NOMO-1 (cell line): ENCODE measurements around the gene SRPRA.
"Not testable (repeated sequence)": the region's sequence is repeated elsewhere in the genome, so short reads cannot be mapped to it uniquely, and the experiment has no call there.

Experiments used
- DNase-seq, 2 experiments: peaks; one replicate each; lab custom pipeline; 2025; ENCODE audit not compliant: unreplicated experiment in 2 of 2; lab: John Stamatoyannopoulos, UW

SRPRA gene

DNA sequence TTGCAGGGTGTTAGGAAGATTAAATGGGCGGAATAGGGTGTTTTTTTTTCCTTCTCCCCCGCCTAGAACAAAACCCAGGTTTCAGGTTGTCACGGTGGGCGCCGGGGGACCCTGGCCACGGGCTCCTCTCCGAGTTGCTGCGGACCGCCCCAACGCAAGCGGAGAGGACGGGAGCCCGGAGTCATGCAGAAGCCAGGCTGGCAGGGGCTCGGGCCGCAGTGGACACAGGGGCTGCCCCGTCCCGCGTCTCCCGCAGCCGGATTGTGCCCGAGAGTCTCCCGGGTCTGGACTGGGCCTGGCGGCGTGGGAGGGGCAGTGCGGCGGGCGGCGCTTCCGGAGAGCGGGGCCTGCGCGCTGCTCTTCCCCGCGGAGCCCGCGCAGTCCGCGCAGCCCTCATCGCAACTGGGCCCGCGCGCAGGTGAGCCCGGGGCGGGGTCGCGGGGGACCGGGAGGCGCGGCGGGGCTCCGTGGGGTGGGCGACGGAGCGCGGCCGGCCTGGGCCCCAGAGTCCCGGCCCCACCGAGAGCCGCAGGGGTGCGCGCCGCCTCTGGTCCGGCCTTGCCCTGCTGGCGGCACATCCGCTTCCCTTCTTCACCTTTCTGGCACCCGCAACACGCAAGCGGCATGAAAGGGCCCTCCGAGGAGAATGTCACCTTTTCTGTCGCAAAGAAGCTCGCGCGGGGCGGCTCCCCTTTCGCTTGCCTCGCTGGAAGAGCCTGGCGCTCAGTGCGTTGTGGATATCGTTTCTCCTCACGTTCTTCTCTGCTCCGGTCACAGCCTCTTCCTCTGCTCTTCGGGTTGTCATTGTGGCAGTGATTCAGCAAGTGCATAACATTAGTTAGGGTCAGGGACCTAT lies 14.3 kb upstream of the SRPRA start, which contains the start of gene TIRAP:
Gene TIRAP (plus strand): TSS at position 358 of the 856 bp plus-strand sequence. CDS start 7,802 bp downstream, outside the sequence.
- DNase-seq, result peak; percentile 40 to 62

GRCh38 chr11:126282361-126282735 lies 13.7 kb upstream of the SRPRA start:
- DNase-seq, result peak in 1 of 2 experiments; percentile 11

GRCh38 chr11:126281666-126282175 lies 13.0 kb upstream of the SRPRA start:
- no peak for DNase-seq

- DNase-seq, result no peak
Measured at GRCh38 chr11:126281245-126281644, 12.6 kb upstream of the SRPRA start.

DNA sequence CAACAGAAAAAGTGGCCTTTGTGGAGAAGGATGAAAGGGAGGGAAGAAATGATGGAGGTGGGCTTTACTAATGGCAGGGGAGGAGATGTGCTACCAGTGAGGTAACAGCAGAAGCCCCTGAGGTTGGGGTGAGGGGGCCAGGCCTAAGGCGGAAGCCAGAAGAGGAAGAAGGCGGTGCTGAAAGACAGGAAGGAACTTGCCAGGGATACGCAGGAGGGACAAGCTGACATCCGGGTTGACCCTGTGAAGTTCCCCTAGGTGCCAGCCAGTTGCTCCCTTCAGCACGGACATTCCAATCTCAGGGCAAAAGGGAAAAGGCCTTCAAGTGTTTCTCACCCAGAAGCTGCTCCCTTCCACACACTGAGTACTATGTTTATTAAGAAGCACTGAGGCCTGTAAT lies 11.9 kb upstream of the SRPRA start:
- DNase-seq, result peak; percentile 56

DNA sequence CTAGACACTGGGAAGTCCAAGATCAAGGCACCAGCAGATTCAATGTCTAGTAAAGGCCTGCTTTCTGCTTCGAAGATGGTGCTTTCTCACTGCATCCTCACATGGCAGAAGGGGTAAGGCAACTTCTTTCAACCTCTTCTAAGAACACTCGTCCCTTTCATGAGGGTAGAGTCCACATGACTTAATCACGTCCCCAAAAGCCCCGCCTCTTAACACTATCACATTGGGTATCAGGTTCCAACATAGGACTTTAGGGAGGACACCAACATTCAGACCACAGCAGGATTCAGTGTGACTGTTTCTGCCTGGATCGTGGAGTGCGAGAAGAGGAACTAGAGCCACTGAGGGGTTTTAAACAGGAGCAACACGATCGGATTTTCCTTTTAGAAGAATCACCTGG lies 10.5 kb upstream of the SRPRA start:
- no peak for DNase-seq

- no peak for DNase-seq
Measured at GRCh38 chr11:126277780-126278179, 9.1 kb upstream of the SRPRA start.

GRCh38 chr11:126277322-126277721 lies 8.6 kb upstream of the SRPRA start:
- DNase-seq, result no peak

DNA sequence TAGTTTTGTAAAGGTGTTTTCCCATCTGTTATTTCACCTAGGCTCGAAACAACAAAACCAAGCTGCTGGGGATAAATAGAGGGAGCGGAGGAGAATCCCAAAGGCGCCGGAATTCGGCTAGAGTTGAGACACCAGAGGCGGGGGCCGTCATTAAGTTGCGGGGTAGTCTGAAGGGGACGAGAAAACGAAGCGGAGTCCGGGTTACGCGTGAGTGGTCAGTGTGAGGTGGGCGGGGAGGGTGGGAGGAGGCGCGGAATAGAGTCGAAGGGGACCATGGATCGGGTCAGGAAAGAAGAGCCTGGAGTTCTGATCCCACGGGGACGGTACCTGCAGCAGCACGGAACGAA lies 361 bp downstream of the SRPRA start:
- no peak for DNase-seq

GRCh38 chr11:126267650-126268049 lies 1.0 kb downstream of the SRPRA start:
- no peak for DNase-seq

- no peak for DNase-seq
Measured at GRCh38 chr11:126265811-126266210, 2.9 kb downstream of the SRPRA start.

DNA sequence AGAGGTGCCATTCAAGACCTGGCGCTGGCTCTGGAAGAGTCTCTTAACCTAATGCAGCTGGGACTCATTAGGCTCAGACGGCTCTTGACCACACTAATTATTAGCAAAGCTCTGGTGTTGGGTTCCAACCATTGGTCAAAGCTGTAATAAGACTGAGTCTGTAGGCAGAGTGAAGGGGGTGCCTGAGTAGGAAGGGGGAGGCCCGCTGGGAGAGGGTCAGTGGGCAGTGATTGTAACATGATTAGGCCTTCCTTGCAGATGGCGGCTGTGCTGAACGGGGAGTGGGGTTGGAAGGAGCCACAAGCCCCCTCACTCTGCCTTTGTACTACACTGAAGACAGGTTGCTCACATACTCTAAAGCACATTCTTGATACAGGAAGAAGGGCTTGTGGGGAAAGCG lies 5.2 kb downstream of the SRPRA start:
- DNase-seq, result no peak

- DNase-seq, result no peak
Measured at GRCh38 chr11:126262216-126262615, 6.5 kb downstream of the SRPRA start.

- DNase-seq, result no peak
Measured at GRCh38 chr11:126257764-126258163, 10.9 kb downstream of the SRPRA start.

- no peak for DNase-seq
Measured at GRCh38 chr11:126257144-126257543, 11.6 kb downstream of the SRPRA start.

DNA sequence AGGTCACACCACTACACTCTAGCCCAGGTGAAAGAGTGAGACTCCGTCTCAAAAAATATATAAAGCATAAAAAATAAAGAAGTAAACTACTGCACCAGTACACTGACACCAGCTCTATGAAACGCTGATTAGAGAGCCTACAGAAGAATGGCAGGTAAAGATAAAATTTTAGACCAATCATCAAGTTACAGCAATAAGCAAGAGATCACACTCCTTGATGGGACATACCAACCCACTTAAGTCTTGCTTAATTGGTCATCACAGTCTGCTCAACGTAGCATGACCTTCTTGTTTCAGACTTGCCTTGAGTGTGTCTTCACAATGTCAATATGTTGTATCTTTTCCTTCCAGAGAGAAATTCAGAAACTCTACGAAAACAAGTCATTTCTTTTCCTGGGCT lies 12.5 kb downstream of the SRPRA start:
- no peak for DNase-seq

DNA sequence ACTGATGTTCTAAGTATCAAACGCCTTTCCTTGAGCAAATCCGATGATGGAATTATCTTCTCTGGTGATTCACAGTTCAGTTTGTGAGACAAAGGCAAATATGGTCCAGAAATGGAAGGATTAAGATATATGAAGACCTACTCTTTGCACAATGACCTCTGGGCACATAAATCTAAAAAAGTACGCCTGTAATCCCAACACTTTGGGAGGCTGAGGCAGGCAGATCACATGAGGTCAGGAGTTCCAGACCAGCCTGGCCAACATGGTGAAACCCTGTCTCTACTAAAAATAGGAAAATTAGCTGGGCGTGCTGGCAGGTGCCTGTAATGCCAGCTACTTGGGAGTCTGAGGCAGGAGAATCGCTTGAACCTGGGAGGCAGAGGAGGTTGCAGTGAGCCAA lies 13.2 kb downstream of the SRPRA start:
- not testable (repeated sequence) for DNase-seq

- DNase-seq, result no peak
Measured at GRCh38 chr11:126254819-126255218, 13.9 kb downstream of the SRPRA start.

DNA sequence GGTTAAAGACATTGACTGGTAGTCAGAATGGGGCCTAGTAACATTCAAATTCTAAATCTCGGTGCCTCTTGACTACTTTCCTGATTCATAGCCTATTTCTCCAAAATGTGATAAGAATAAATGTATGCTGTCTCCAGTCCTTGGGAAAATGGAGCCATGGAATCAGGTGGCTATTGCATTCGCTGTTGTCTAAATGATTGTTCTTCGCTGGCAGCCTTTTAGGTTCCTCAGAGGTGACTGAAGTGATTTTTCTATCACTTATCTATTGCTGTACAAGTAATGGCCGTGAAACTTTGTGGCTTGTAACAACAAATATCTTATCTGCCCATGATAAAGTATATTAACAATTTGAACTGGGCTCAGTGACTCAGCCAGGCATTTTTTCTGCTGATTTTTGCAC lies 15.4 kb downstream of the SRPRA start:
- DNase-seq, result no peak

DNA sequence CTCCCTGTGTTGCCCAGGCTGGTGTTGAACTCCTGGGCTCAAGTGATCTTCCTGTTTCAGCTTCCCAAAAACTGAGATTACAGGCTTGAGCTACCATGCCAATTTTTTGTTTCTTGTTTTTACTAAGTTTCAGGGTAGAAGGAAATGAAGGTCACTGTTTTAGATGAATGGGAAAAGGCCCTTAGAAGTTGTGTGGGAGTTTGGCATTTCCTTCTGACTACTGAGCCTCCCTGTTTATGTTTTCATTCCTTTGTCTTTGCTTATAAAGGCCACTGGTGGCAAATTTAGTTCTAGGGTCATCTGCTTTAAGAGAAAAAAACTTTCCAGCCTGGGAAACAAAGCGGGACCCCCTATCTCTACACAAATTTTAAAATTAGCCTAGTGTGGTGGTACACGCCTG lies 22.1 kb downstream of the SRPRA start:
- no peak for DNase-seq

DNA sequence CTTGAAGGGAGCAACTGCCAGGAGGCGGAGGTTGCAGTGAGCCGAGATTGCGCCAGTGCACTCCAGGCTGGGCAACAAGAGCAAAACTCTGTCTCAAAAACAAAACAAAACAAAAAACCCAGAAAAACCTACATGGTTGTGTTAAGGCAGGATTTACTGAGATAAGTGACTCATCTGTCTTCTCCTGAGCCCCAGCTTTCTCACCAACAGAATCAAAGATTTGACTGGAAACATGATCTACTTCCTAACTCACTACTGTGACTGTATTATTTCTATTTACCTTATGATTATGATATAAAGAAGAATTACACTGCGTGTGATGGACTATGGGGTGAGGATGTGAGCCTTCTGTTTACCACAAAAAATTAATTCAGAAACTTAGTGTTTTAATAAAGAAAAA lies 35.3 kb downstream of the SRPRA start:
- no peak for DNase-seq

DNA sequence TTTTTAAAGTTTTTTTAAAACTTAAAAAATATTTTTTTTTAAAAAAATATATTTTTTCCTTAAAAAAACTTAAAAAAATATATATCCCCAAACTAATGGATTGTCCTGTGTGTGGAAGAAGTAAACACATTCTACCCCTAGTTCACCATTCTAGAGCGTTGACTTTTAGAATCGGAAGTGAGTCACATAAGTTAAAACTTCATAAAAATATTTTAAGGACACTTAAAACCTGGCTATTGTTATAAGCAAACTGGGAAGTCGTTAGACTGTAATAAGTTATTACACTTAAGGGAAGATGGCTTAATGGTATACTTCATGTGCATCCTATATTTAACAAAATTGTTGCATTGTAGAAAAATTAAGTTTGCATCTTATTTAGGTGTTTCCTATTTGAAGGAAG lies 36.0 kb downstream of the SRPRA start:
- DNase-seq, result no peak
